ENCODE results near the gene CD163L1.

DNA sequence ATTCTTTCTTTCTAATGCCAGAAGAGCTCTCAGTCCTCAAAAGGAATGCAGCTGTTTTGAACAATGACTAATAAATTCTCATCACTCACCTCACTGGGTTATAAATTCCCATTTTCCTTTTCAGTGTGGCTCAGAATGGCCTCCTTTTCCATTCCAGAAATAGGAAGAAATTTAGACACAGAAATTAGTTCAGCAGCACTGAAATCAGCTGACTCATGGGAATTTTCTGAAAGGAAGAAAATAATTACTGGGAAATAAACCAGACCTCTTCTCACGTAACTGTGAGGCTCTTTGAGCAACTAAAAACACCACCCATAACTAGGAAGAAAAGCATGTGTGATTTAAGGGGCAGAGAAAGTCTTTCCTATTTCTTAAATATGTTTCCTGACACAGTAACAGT is 35.8 kb upstream of the CD163L1 start:
- no peak for TF ChIP-seq EZH2 (optimal IDR thresholded peaks at IDR 0.05; ENCODE audit: low read depth, low read length)
- TF ChIP-seq, protein P1, sequence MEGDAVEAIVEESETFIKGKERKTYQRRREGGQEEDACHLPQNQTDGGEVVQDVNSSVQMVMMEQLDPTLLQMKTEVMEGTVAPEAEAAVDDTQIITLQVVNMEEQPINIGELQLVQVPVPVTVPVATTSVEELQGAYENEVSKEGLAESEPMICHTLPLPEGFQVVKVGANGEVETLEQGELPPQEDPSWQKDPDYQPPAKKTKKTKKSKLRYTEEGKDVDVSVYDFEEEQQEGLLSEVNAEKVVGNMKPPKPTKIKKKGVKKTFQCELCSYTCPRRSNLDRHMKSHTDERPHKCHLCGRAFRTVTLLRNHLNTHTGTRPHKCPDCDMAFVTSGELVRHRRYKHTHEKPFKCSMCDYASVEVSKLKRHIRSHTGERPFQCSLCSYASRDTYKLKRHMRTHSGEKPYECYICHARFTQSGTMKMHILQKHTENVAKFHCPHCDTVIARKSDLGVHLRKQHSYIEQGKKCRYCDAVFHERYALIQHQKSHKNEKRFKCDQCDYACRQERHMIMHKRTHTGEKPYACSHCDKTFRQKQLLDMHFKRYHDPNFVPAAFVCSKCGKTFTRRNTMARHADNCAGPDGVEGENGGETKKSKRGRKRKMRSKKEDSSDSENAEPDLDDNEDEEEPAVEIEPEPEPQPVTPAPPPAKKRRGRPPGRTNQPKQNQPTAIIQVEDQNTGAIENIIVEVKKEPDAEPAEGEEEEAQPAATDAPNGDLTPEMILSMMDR (IDR thresholded peaks at IDR 0.05; ENCODE audit: low read length): no peak
